NCI-H2196 treated with DMSO at 0.1 percent for 48 hours (cell line): Measurements from ENCODE around the gene PPP2R2C.

Source experiments
- DNase-seq: peaks from one replicate; lab custom pipeline; 2025; ENCODE audit not compliant: unreplicated experiment; lab: John Stamatoyannopoulos, UW

Gene PPP2R2C

GRCh38 chr4:6291784-6292297, 180.6 kb downstream of the PPP2R2C start:
- DNase-seq, result no peak

- no peak for DNase-seq
Measured at GRCh38 chr4:6290769-6291547, 181.5 kb downstream of the PPP2R2C start.

GRCh38 chr4:6290256-6290655, 182.2 kb downstream of the PPP2R2C start:
- no peak for DNase-seq

- DNase-seq, result no peak
Measured at GRCh38 chr4:6288871-6289270, 183.5 kb downstream of the PPP2R2C start.

DNA sequence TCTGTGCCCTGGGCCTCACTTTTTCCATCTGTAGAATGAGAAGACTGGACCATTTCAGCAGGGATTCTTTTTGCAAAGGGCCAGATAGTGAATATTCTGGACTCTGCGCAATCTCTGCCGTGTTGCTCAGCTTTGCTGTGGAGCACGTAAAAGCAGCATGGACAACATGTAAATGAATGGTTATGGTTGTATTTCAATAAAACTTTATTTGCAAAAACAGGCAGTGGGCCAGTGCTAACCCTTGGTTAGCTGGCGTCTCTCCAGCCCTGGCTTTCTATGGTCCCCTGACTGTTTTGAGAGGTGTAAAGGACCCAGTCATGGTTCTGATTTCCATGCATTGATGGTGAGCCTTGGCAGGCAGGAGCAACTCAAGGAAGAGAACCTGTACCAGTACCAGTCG, 184.1 kb downstream of the PPP2R2C start:
- no peak for DNase-seq

DNA sequence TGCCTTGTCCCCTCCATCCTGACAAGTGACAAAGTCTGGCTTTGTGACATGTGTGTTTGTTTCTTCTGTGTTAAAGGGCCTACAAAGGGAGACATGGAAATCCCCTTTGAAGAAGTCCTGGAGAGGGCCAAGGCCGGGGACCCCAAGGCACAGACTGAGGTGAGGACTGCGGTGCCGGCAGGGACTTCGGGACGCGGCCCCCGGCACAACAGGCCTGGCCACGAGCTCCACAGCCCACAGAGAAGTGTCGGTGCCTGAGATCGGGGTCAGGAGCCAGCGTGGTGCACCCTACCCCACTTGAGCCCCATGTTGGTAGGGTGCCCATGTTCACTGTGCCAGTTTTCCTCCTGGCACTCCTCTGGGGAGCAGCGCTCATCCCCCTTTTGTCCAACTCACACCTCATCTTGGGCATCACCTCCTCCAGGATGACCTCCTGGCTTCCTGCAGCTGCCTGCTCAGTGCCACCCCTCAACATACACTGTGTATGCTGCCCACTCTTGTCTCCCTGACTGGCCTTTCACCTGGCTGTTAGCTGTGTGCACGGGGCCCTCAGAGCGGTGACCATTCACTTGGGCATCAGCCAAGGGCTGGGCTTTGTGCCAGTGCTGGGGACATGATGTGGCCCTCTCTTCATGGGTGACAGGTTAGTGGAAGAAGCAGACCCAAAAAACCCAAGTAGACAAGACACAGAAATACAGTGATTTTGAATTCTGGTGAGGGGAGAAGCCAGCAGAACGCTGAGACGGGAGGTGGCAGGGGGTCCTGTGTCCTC, 185.2 kb downstream of the PPP2R2C start:
- no peak for DNase-seq

GRCh38 chr4:6283282-6283681, 189.1 kb downstream of the PPP2R2C start:
- DNase-seq, result no peak

- no peak for DNase-seq
Measured at GRCh38 chr4:6282314-6282771, 190.1 kb downstream of the PPP2R2C start.

DNA sequence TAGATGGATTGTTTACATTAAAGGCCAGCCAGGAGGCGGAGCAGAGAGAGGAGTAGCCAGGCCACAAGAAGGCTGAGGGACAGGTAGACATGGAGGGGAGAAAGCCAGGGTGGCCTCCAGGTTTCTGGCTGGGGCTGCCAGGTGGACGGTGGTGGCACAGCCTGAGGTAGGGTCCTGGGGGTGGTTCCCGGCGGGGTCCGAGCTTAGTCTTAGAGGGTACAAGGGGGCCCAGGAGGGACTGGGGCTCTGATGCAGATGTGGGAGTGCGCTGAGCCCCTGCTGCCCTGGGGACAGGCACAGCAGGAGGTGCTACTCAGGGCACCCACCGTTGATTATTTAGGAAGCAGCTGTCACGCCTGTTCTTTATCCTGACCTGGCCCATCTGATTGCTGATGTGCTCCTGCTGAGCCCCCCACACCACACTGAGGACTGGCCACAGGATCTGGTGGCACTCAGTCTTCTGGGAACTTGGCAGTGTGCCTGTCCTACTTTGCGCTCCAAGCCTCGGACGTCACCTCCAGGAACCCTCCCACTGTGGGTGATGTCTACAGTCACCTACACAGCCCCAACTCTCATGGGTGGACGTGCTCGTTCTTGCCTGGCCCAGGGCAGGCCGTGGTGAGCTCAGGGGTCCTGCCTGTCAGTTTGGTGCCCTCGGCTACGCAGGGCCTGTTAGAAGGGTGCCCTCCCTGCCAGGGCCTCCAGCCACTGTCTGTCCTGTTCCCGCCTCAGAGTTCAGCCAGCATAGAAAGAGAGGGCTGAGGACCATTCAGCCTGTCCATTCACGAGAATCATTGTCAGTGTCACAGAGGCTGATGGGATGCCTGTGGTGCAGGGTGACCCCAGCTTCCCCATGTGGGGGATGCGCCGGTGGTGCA, 190.7 kb downstream of the PPP2R2C start:
- DNase-seq, result no peak

- DNase-seq, result no peak
Measured at GRCh38 chr4:6280365-6280996, 191.9 kb downstream of the PPP2R2C start.

DNA sequence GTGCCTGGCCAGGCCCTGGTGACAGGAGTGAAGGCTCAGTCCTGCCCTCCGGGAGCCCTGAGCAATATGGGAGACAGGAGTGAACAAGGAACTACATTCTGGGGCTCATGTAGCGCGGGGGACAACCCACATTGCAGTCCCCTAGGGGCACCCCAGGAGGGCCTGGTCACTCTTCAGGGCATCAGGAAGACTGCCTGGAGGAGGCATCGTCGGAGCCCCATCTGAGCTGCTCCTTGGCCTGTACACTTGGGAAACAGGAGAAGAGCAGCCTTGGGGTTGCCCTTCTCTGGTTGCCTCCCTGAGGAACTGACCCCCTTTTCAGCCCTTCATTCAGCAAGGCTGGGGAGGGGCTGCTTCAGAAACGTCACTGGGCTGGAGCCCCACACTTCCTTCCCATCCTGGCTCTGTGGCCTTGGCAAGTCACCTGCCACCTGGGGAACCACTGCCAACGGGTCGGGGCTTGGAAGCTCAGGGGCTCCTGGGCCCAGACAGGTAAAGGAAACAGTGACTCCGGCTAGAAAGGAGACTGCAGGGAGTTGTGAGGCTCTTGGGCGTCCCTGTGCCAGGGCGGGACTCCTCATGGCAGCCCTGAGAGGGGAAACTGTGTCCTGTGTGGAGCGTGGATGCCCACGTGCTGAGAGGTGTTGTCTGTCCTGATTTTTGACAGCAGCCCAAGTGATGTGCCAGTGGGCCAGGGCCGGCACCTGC, 192.7 kb downstream of the PPP2R2C start:
- no peak for DNase-seq

DNA sequence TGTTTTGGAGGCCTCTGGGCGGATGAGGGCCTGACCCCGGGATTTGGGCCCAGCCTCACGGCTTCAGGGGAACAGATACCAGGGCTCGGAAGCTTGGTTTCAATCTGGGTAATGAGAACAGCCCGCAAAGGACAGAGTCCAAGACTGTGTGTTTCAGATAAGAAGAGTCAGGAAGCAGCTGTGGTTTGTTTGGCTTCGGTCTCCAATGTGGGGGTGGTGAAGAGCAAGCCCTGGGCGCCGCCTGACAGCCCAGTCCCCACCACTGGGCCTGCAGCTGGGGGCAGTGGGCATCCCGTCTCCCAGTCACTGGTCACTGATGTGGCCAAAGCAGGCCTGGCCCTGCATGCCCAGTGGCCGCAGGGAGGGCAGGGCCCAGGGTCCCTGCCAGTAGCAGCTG, 193.6 kb downstream of the PPP2R2C start:
- no peak for DNase-seq

- no peak for DNase-seq
Measured at GRCh38 chr4:6277935-6278800, 194.2 kb downstream of the PPP2R2C start.

DNA sequence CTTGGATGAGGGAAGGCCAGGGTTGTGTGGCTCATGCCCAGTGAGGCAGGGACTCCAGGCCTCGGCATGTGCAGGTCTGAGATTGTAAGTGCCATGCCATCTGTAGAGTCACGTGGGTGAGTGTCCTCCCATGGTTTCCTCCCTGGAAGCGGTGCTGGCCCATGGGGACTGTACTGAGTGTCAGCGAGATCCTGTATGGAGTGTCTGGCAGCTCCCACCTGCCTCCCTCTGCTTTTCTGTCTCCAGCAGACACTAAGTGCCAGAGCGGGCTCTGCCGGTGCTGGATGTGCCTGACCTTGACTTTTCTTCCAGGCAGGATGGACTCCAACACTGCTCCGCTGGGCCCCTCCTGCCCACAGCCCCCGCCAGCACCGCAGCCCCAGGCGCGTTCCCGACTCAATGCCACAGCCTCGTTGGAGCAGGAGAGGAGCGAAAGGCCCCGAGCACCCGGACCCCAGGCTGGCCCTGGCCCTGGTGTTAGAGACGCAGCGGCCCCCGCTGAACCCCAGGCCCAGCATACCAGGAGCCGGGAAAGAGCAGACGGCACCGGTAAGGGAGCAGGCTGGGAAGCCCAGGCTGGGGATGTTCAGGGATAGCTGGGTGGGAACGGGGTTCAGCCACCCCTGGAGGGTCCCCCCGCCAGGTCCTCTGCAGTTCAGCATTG, 195.1 kb downstream of the PPP2R2C start:
- no peak for DNase-seq

GRCh38 chr4:6275898-6276806, 196.3 kb downstream of the PPP2R2C start:
- DNase-seq, result no peak

DNA sequence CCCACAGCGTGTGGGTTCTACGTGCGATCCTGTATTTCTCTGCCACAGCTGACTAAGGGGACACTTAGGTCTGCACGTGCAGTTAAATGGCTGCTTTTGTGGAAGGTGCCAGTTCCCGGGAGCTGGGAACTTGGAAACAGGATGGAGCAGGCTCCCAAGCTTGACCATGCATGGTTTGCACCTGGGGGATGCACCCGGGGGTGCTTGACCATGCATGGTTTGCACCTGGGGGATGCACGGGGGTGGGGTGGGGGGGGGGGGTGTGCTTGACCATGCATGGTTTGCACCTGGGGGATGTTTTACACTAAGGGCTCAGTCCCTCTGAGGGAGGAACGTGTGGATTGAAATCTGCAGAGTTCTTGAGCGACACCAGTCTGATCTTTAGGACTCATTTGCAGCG, 197.1 kb downstream of the PPP2R2C start:
- no peak for DNase-seq

GRCh38 chr4:6273661-6273990, 198.8 kb downstream of the PPP2R2C start:
- no peak for DNase-seq
